NCI-H2081 treated with DMSO at 0.1 percent for 48 hours (cell line): Measurements from ENCODE around the gene SLC15A5.
A peak's percentile ranks its signal among the peaks of the same experiment; 100 is the strongest.

Source experiments
- DNase-seq: peaks from one replicate; lab custom pipeline; 2025; lab: John Stamatoyannopoulos, UW

Gene SLC15A5

DNA sequence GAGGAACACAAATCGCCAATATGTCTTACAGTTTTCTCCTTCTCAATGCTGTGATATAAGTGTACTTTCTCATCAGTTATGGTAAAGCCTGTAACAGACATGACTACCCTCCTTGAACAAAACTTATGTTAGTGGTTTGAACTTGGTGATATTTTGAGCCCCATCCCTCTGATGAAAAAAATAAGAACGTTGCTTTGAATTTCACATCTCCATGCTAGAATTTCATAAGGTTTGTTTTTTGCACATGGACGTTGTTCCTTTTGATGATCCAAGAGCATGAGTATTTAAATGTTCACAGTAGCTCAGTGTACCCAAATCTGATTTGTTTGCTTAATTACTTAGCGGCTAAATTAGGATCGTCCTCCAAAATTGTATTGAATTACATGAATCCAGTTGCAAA lies at the start of gene SLC15A5:
SLC15A5 (minus strand) TSS at position 101 of the 400 bp plus-strand sequence; CDS start at position 101, 0 bp downstream.
- no peak for DNase-seq

DNA sequence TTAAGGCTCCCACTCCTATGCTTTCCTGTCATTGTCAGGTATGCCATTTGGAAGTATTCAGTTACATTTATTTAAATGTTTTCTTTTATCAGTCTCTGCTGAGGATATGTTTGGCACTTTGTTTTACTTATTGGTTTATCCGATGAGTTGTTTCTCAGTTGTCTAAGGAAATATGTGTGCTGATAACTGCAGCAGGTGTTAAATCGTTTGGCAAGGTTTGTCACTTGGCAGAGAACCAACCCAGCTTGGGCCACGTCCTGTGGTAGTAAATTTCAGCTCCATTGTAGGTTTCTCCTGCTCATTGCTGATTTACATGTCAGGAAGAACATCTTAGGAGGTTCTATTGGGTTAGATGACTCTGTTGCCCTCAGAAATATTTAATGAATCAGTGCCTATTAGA lies 47.9 kb upstream of the SLC15A5 start:
- peak; percentile 91 for DNase-seq

DNA sequence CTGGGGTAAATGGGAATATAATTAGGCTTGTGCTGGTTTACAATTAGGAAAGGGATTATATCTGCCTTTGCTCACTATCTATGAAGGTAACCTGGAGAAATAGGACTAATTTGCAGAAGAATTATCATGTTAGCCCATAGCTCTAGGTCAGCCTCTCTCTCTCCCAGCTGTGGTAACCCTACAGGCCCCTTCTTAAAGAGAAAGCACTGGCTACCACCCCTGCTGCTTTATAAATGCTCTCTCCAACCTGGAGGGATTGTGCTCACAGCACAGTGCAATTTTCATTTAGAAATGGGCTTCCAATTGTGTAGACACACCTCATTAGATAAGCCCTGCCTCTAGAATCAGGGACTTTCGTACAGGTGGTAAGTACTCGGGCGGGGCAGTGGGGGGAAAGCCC lies 47.3 kb upstream of the SLC15A5 start:
- peak; percentile 99 for DNase-seq

DNA sequence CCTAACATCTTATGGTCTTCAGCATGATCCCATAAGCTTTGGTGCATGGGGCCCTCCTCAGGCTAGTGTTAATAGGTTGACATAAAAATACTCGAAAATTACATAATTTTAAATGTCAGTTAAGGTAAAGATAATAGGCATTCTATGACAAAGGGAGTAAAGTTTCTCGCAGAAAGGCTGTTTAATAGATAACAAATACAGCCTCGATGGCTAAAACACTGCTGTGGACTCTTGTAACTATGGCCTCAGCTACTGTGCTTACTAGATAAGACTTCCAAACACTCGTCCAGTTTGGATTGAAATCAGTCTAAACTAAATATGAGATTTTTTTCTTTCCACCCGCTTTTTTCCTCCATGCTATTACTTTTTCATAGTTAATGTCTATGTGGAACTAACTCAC lies 46.8 kb upstream of the SLC15A5 start:
- no peak for DNase-seq

DNA sequence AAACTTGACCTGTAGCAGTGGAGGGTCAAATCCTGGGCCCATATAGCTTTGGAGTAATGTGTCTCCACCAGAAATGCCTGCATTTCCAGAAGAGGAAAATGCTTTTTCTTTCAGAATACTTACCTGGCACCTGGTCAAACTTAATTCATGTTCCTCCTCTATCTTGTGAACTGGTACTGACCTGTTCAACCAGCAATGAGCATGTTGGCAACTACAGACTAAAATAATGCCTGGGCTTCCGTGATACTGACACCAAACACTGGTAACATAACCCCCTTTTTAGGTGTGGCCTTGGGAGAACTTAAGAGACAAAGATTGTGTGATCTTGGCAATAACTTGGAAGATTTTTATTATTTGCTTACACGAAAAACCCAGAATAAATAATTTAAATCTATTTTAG lies 46.2 kb upstream of the SLC15A5 start:
- DNase-seq, result no peak

- no peak for DNase-seq
Observed at GRCh38 chr12:16323010-16323409, 45.5 kb upstream of the SLC15A5 start.

DNA sequence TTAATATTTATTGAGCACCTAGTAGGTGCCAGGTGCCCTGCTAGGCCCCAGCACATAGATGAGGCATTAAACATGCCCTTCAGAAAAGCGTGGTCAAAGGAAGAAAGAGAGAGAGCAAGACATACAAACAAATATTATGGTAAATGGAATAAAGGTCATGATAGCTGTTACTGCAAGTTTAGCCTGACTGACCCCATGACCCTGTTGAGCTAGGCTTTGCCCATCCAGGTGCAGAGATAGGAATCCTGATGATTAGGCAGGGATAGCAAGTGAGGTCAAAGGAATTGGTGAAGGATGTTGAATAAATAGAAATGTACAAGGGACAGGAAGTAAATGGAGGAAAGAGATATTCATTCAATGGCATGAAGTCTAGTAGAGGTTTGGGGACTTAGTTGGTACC lies 33.4 kb upstream of the SLC15A5 start:
- DNase-seq, result no peak

DNA sequence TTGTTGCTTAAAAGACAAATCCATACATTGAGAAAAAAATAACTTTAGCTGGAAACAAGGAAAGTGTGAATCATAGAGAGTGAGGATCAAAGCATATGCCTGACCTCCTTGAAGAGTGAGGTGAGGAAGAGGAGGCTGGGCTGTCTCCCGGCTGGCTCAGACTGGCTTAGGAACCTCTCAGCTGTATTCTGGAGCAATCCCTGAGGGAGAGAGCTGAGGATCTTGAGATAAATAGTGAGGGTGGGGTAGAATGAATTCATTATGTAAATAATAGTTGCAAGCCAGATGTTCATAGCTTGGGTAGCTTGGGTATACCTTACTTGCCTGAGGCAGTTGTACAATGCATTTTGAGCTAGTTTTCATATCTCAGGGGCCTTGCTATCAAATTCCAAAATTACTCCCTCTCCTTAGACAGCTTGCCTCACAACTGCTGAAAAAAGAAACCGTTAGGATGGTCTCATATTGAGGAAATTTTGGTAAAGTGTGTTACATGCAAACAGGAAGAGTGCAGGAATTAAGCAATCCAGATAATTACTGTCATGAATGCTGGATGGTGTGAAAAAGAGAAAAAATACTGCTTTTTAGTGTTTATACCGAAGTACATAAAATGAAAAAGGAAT lies 30.5 kb upstream of the SLC15A5 start:
- no peak for DNase-seq

DNA sequence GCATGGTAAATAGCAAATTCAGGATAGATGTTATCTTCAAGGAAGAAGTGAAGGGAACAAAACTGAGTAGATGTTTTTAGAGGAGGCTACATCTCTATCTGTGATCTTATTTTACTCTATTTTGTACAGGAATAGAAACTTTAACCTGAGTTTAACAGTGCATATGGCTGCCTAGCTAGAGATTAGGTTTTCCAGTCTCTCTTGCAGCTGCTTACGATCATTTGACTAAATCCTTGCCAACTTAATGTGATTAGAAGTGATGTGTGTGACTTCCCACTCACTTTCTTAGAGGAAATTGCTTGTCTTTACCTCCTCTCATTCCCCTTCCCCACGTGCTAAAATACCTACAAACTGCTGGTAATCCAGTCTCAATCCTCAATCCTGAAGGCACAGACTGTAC lies 26.5 kb upstream of the SLC15A5 start:
- no peak for DNase-seq

DNA sequence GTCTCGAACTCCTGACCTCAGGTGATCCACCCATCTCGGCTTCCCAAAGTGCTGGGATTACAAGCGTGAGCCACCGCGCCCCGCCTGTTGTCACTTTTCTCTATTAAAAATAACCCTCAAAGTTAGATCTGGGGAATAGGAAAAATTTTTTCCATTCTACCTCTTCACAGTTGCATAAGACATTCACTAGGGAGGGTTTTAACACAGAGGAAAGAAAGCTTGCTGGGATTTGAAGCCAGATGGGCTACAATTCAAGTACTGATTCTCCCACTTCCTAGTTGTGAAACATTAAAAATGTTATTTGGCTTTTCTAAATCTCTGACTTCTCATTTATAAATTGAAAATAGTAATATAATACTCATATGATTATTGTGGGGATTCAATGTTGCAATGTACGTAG lies 23.3 kb upstream of the SLC15A5 start:
- DNase-seq, result no peak

DNA sequence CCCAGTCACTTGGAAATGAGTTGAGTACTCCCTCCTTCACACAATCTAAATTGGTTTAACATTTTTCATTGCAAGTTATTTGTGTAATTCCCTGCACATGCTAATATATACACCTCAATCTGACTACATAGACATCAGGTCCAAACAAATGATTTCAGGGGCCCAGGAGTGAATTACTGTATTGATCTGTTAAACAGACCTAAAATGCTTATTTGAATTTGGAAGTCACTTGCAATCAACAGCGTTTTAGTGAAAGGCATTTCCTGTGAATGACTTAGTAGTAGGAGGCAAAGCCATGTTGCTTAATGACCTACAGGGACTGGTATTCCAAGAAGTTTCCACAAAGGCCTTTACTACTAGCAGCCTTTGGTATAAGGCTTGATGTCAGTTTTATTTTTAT lies 22.6 kb upstream of the SLC15A5 start:
- DNase-seq, result no peak

DNA sequence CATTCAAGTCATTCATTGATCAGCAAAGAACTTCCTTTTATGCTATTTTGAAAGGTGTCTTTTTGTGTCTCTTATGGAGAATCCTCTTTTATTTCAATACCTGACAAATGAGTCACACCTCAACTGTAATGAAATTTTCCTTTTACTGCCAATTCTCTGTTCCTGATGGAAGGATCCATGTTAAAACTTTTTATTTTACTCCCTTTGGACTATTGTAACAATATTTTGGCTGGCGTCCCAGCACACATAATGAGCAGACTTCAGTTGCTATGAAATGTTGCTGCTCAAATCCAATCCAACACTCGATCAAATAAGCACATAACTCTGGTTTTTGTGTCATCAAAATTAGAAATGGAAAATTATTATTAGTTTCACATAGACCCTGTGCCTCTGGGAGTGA lies 21.9 kb upstream of the SLC15A5 start:
- DNase-seq, result no peak

- no peak for DNase-seq
Observed at GRCh38 chr12:16297521-16297920, 20.0 kb upstream of the SLC15A5 start.

DNA sequence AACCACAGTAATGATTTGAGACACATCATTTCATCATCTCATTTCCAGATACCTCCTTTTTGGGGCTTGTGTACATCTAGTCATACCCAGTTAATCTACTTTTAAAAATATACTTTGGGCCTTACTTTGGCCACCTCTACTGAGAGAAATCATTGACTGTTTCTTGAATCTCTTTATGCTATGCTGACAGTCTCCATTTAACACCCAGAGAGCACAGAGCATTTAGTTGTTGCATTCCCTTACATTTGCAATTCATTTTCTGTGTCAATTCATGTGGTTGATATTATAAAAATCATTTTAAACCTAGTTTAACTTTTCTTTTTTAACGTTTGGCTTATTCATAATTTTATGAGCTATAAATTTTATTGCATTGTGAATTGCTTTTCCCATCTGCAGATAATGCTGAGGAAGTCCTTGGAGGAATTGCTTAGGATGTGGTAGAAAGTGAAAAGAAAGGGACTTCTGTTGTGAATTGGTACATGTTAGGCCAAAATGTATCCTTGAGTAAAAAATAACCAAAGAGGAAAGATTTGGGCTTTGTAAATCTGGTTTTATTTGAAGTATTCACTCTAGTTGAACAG lies 17.0 kb upstream of the SLC15A5 start:
- DNase-seq, result no peak

DNA sequence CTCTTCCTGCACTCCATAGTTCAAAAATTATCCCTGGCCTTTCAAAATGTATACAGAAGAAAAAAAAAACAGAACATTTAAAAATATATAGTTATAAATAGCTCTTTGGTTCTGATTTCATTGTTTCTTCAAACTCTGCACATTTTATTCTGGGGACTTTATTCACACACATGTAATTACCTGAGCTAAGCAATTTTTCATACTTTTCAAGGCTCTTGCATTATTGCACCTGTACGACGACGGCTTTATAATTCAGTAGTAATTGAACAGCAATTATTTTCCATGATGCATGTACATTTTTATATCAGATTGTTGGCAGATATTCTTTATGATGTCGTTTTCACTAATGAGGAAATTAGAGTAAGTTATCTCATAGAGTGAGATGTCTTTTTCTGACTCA lies 13.5 kb upstream of the SLC15A5 start:
- DNase-seq, result no peak

- DNase-seq, result no peak
Observed at GRCh38 chr12:16285586-16285985, 8.1 kb upstream of the SLC15A5 start.

GRCh38 chr12:16282978-16283377 lies 5.5 kb upstream of the SLC15A5 start:
- DNase-seq, result no peak

GRCh38 chr12:16282081-16282480 lies 4.6 kb upstream of the SLC15A5 start:
- no peak for DNase-seq

DNA sequence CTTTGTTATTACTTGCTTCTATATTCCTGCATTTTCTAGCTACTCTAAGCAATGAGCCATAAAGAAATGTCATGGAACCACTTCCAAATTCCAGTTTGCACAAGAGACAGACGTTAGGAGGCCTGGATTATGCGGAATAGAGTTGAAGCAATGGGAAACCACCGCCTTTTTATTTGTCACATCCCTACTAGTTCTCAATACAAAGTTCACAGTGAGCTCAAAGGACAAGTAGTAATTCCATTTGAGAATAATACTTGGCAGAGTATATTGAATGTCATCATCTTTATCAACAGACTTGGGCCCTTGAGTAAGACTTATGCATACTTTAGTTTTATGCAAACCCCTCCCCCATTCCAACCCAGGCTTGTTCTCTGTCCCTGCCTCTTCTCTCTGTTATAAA lies 3.7 kb upstream of the SLC15A5 start:
- DNase-seq, result no peak

- DNase-seq, result no peak
Observed at GRCh38 chr12:16272222-16272621, 5.3 kb downstream of the SLC15A5 start.

- DNase-seq, result no peak
Observed at GRCh38 chr12:16271062-16271461, 6.4 kb downstream of the SLC15A5 start.

DNA sequence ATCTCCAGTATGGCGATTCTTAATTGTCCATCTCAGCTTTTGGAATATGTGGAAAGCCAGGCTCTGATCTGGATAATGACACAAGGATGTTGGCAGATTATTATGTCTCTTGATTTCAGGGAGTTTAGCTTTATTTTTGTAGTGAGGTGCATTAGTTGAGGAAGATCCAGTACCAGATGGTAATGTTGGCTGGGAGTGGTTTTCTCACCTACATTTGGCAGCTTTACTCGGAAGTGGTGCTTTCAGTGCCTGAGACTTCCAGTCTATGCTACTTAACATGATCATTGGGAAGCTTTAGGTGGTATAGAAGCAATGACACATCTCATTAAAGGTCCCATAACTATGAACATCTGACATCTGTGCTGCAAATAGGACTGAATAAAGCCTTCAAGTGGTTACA lies 7.5 kb downstream of the SLC15A5 start:
- no peak for DNase-seq

DNA sequence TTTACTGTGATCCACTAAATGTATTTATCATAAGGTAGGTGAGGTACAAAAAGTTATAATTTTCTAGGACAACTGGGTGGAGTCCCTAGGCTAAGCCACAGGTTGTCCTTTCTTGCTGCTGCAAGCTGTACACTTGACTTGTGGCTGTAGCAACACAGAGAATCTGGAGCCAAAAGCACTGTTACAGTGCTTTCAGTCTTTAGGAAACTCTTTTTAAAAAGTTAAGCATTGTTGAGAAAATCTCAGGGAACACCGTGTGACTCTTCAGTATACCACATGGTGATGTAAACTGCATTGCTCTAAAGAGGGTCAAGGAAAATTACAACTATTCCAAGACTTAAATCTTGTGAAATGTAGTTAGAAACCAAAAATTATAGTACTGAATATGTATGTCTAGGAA lies 11.4 kb downstream of the SLC15A5 start:
- no peak for DNase-seq

GRCh38 chr12:16261944-16262475 lies 15.5 kb downstream of the SLC15A5 start:
- no peak for DNase-seq
